RCC 7860 (cell line): ENCODE data around the gene CNTNAP2.

Experiments
- DNase-seq: peaks from one replicate; pipeline ENCODE4 v3.0.0-alpha.2; 2015; ENCODE audit warnings: low spot score
- FAIRE-seq: peaks from 2 replicates; lab custom pipeline; 2012; peaks lifted over from hg19 to GRCh38; lab: Jason Lieb, UNC

The CNTNAP2 gene

GRCh38 chr7:146116521-146117222 lies at the start of gene CNTNAP2:
Gene CNTNAP2 (plus strand): TSS chr7:146116801. CDS start chr7:146116877, 76 bp downstream.
- no peak for DNase-seq

DNA sequence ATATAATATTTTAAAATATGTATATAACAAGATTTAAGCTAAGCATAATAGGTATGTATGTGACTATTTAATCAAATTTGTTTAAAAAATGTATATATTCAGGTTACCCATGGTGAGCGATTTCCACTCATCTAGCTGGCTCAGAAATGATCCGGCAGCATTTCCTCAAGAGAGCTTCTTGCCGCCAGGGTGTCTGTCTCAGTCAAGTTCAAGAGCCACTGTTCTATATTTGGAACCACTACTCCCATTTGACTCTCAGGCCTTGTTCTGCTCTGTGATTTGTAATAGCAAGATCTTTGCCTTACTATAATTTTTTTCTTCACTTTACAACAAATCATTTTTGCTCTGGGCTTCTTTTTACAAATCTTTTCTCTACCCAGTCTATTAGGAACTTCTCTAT lies 48.7 kb upstream of the CNTNAP2 start:
- DNase-seq (no peak), FAIRE-seq (no peak)

More at GRCh38 chr7:146116521-146117222, at the start of gene CNTNAP2:
- no peak for FAIRE-seq

DNA sequence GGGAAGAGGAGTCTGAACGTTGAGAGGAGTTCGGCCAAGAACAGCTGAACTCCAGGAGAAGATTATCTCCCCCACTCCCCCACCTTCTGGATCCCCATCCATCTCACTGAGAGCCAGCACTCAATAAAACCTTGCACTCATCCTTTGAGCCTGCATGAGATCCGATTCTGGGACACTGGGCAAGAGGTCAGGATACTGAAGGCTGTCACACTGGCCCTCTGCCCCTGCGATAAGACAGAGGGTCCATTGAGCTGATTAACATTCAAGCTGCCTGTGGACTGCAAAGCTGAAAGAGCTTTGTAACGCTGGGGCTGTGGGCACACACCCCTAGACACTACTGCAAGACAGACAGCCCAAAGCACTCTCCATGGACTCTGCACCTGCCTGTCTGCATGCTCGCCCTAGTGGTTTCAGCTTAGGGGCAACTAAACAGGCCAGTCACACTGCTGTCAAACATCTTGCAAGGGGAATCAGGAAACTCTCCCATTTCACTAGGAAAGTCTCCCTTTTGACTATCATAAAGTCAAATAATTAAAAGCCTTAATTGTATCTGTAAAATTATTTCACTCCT lies 42.3 kb upstream of the CNTNAP2 start:
- DNase-seq (no peak), FAIRE-seq (no peak)

GRCh38 chr7:146076344-146076743 lies 40.3 kb upstream of the CNTNAP2 start:
- DNase-seq (no peak), FAIRE-seq (no peak)

DNA sequence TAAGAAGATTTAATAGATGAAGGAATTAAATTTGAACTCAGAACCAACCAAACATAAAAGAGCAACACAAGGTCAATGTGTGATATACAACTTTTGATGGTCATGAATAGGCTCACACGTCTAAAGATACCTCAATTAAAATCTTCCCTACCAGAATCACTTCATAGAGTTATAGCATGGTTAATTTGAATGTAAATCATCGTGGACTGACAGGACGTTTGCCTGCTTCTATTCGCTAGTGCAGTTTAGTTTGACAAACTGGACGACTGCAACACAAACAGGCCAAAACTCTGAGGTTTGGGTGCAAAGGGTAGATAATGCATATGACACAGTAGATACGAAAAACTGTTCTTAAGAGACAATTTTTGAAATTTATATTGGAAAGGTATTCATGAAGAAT lies 32.5 kb upstream of the CNTNAP2 start:
- FAIRE-seq = no peak

DNA sequence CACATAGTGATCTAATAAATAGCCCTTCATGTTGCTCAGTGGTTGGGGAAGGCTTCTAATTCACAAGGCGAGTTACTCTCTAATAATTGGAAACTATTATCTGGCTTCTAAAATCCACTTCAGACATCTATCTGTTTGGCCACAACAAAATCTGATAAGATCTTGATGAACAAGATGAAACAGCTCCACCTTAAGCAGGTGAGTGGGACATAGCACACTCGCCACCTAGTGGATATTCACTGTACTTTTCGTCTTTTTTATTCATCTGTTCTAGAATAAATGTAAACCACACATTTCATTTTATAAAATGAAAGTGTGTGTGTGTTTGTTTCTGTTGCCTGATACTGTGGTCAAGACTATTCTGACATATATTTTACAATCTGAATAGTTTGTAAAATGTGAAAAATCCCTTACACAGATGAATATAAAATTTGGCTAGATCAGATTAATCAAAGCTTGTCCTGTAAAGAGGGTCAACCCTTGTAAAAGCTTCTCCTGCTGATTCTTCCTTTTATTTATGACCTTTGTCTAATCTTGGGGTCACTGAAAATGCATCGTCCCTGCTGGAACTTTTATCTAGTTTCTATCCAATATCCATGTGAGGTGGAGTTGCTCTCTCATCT lies 26.5 kb upstream of the CNTNAP2 start:
- FAIRE-seq = peak; percentile 80
- peak; percentile 49 for DNase-seq

More for the DNA sequence above, 32.5 kb upstream of the CNTNAP2 start:
- DNase-seq = no peak

GRCh38 chr7:146094356-146094755 lies 22.2 kb upstream of the CNTNAP2 start:
- FAIRE-seq = no peak
- DNase-seq = no peak

DNA sequence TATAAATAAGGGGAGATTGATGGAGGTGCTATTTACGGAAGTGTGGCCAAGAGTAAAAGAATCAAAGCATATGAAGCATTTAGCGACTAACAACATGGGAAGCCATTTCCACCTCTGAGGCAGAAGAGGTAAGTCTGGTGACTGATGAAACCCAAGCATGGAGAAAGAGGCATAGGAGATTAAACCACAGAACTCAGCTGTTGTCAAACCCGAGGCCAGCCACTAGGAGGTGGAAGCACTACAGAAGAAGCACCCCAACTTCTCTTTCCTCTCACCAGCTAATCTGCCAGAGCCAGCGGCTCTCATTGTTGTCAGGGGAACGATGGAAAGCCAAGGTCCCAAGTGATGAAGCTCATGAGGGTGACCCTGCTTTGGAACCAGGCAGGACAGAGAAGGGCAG lies 19.6 kb upstream of the CNTNAP2 start:
- DNase-seq (no peak), FAIRE-seq (no peak)

DNA sequence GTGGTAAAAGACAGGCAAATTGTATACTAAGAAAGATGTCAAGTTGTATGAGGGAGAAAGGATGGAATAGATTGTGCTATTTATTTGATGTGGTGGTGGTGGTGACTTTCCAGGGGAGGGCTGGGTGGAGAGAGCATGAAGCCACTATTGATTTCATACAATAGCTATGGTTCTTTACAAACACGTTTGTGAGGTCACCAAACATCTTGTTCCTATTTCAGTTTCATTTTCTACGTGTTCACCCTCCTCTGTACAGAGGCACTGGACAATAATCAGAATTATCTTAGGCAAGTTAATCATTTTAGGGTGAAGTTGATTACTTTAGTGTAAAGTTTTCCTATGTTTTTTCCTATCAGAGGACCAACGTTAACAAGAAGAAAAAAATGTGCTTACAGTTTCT lies 10.3 kb upstream of the CNTNAP2 start:
- DNase-seq (no peak), FAIRE-seq (no peak)

DNA sequence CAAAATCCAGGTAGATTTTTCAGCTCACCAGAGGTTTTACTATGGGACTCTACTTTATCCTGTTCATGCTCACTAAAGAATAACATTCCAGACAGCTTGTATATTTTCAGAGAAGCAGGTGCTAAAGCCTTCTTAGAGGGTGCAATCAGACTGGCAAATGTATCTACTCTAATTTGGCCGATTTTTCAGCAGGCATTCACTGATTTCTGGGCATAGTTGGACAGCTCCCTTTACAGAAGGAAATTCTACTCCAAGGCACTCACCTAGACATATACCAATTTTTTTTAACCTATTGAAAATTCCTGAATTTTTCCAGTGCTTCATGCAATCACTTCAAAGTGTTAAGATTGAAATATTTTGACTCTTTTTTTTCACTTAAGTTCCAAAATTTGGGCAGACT lies 3.8 kb upstream of the CNTNAP2 start:
- FAIRE-seq = no peak

GRCh38 chr7:146115548-146115850 lies 1.1 kb upstream of the CNTNAP2 start:
- no peak for FAIRE-seq

More for the DNA sequence above, 3.8 kb upstream of the CNTNAP2 start:
- DNase-seq = no peak

GRCh38 chr7:146115851-146116520 lies 615 bp upstream of the CNTNAP2 start:
- DNase-seq = no peak
- FAIRE-seq = no peak

More at GRCh38 chr7:146115548-146115850, 1.1 kb upstream of the CNTNAP2 start:
- no peak for DNase-seq

- no peak for DNase-seq
- no peak for FAIRE-seq
Measured at GRCh38 chr7:146117576-146117975, 975 bp downstream of the CNTNAP2 start.

GRCh38 chr7:146119002-146119401 lies 2.4 kb downstream of the CNTNAP2 start:
- no peak for DNase-seq
- FAIRE-seq = no peak

- DNase-seq (no peak), FAIRE-seq (no peak)
Measured at GRCh38 chr7:146123715-146124114, 7.1 kb downstream of the CNTNAP2 start.

- DNase-seq (no peak), FAIRE-seq (no peak)
Measured at GRCh38 chr7:146126767-146127509, 10.3 kb downstream of the CNTNAP2 start.

GRCh38 chr7:146129296-146129695 lies 12.7 kb downstream of the CNTNAP2 start:
- FAIRE-seq (no peak), DNase-seq (no peak)

GRCh38 chr7:146129997-146130396 lies 13.4 kb downstream of the CNTNAP2 start:
- FAIRE-seq = no peak
- no peak for DNase-seq

DNA sequence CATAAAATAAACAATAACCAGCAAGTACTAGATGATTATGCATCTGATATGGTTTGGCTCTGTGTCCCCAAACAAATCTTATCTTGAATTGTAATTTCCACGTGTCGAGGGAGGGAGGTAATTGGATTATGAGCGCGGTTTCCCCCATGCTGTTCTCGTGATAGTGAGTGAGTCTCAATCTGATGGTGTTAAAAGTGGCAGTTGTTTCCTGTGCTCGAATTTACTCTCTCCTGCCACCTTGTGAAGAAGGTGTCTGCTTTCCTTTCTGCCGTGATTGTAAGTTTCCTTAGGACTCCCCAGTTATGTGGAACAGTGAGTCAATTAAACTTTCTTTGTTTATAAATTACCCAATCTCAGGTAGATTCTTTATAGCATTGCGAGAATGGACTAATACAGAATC lies 15.1 kb downstream of the CNTNAP2 start:
- DNase-seq (no peak), FAIRE-seq (no peak)

GRCh38 chr7:146136357-146136875 lies 19.8 kb downstream of the CNTNAP2 start:
- no peak for FAIRE-seq
- DNase-seq = no peak

DNA sequence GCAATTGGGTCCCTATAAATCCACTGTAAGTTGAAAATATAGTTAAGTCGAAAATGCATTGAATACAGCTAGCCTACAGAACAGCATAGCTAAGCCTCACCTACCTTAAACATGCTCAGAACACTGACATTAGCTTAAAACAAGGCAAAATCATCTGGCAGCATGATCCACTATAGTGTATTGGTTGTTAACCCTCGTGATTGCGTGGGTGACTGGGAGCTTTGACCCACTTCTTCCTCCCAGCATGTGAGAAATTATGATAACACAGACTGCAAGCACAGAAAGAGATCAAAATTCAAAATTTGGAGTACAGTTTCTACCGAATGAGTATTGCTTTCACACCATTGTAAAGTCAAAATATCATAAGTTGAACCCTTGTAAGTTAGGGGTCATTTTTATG lies 22.3 kb downstream of the CNTNAP2 start:
- DNase-seq = no peak
- no peak for FAIRE-seq
